ENCODE results near the gene ADCY7. TPM values are rescaled to one million over a fixed set of nuclear protein-coding genes. Genes with fewer than 3 reads are reported as not detected.
"Not testable (repeated sequence)": the region's sequence is repeated elsewhere in the genome, so short reads cannot be mapped to it uniquely, and the experiment has no call there.

ADCY7 gene
- total and polyA plus RNA-seq, 5 experiments from 2014 or later = 60.1 to 135 (median 72.8) TPM

- H3K4me3 Mint-ChIP-seq = no peak overlapping the region
- H3K27me3 Mint-ChIP-seq = no peaks in the 10 kb centered on the region
- H3K9me3 Mint-ChIP-seq = no peaks in the 10 kb centered on the region
- ATAC-seq = no peak
- DNase-seq = no peak
- H3K4me1 Mint-ChIP-seq = peaks cover 19 to 29% (median 27%) of the 10 kb centered on the region in 4 donors
- peaks cover 7 to 73% (median 14%) of the 10 kb centered on the region in 3 donors for H3K36me3 Mint-ChIP-seq
- H3K27ac Mint-ChIP-seq = peak overlapping the region in 3 of 10 donors; percentile 38 to 83 (median 66)
- POLR2A ChIA-PET = no interaction called here
Observed at GRCh38 chr16:50340578-50340977, 74.2 kb downstream of the ADCY7 start.

GRCh38 chr16:50343566-50343965 lies 77.2 kb downstream of the ADCY7 start:
- H3K4me3 Mint-ChIP-seq, H3K9me3 Mint-ChIP-seq, H3K27me3 Mint-ChIP-seq, DNase-seq, POLR2A ChIA-PET, ATAC-seq: not testable (repeated sequence)
- Mint-ChIP-seq H3K27ac (peak overlapping the region in 2 of 10 donors; percentile 62 to 76), H3K4me1 (peaks cover 14 to 28% (median 22%) of the 10 kb centered on the region in 4 donors), H3K36me3 (peaks cover 7 to 85% (median 29%) of the 10 kb centered on the region in 3 donors)

GRCh38 chr16:50345210-50345609 lies 78.9 kb downstream of the ADCY7 start:
- ATAC-seq, DNase-seq, H3K27me3 Mint-ChIP-seq, H3K9me3 Mint-ChIP-seq, H3K4me3 Mint-ChIP-seq, POLR2A ChIA-PET: not testable (repeated sequence)
- peak overlapping the region in 1 of 10 donors; percentile 31 for H3K27ac Mint-ChIP-seq
- H3K36me3 Mint-ChIP-seq = peaks cover 12 to 88% (median 39%) of the 10 kb centered on the region in 3 donors
- peaks cover 12 to 21% (median 16%) of the 10 kb centered on the region in 4 donors for H3K4me1 Mint-ChIP-seq

- peak overlapping the region in 2 of 10 donors; percentile 51 to 69 for H3K27ac Mint-ChIP-seq
- DNase-seq (no peak), ATAC-seq (no peak)
- peaks cover 0 to 3% (median 0%) of the 10 kb centered on the region in 9 donors for H3K9me3 Mint-ChIP-seq
- peaks cover 10 to 82% (median 36%) of the 10 kb centered on the region in 3 donors for H3K36me3 Mint-ChIP-seq
- H3K4me3 Mint-ChIP-seq = no peak overlapping the region
- H3K27me3 Mint-ChIP-seq = no peaks in the 10 kb centered on the region
- peaks cover 7 to 23% (median 10%) of the 10 kb centered on the region in 4 donors for H3K4me1 Mint-ChIP-seq
- POLR2A ChIA-PET = no interaction called here
Observed at GRCh38 chr16:50351116-50351515, 84.8 kb downstream of the ADCY7 start.

- peaks cover 5 to 19% (median 6%) of the 10 kb centered on the region in 4 donors for H3K4me1 Mint-ChIP-seq
- H3K4me3 Mint-ChIP-seq = no peak overlapping the region
- peaks cover 0 to 3% (median 0%) of the 10 kb centered on the region in 9 donors for H3K9me3 Mint-ChIP-seq
- H3K27ac Mint-ChIP-seq = peak overlapping the region in 3 of 10 donors; percentile 59 to 86 (median 84)
- POLR2A ChIA-PET = no interaction called here
- DNase-seq = no peak
- no peaks in the 10 kb centered on the region for H3K27me3 Mint-ChIP-seq
- no peak for ATAC-seq
- peaks cover 10 to 77% (median 33%) of the 10 kb centered on the region in 3 donors for H3K36me3 Mint-ChIP-seq
Observed at GRCh38 chr16:50351952-50352351, 85.6 kb downstream of the ADCY7 start.

- DNase-seq (no peak), ATAC-seq (no peak)
- peaks cover 0 to 3% (median 0%) of the 10 kb centered on the region in 9 donors for H3K9me3 Mint-ChIP-seq
- H3K36me3 Mint-ChIP-seq = peaks cover 10 to 73% (median 24%) of the 10 kb centered on the region in 3 donors
- H3K4me3 Mint-ChIP-seq = no peak overlapping the region
- no peaks in the 10 kb centered on the region for H3K27me3 Mint-ChIP-seq
- peaks cover 1 to 13% (median 3%) of the 10 kb centered on the region in 4 donors for H3K4me1 Mint-ChIP-seq
- peak overlapping the region in 3 of 10 donors; percentile 7 to 49 (median 11) for H3K27ac Mint-ChIP-seq
- POLR2A ChIA-PET = interaction anchor here (1.0 to 1.2 kb wide), 2 partner anchors 109 to 329 kb away, joined by 4 read pairs; partner anchors contain the start of gene CNEP1R1
Observed at GRCh38 chr16:50354082-50354481, 87.7 kb downstream of the ADCY7 start.

- Mint-ChIP-seq H3K36me3 (peaks cover 5 to 73% (median 19%) of the 10 kb centered on the region in 3 donors), H3K4me1 (peaks cover 7 to 19% (median 9%) of the 10 kb centered on the region in 4 donors), H3K27me3 (no peaks in the 10 kb centered on the region), H3K9me3 (no peaks in the 10 kb centered on the region), H3K27ac (peak overlapping the region in 8 of 10 donors; percentile 9 to 91 (median 54)), H3K4me3 (no peak overlapping the region)
- DNase-seq = peak in 3 of 10 donors; percentile 47 to 65 (median 63)
- ATAC-seq = no peak
- POLR2A ChIA-PET = interaction anchor here (1.0 to 1.2 kb wide), 2 partner anchors 109 to 330 kb away, joined by 4 read pairs; partner anchors contain the start of gene CNEP1R1
Observed at GRCh38 chr16:50354629-50355456, 88.5 kb downstream of the ADCY7 start.

- POLR2A ChIA-PET = no interaction called here
- peak overlapping the region in 9 of 10 donors; percentile 43 to 90 (median 74) for H3K27ac Mint-ChIP-seq
- no peaks in the 10 kb centered on the region for H3K9me3 Mint-ChIP-seq
- ATAC-seq (no peak), DNase-seq (no peak)
- no peak overlapping the region for H3K4me3 Mint-ChIP-seq
- no peaks in the 10 kb centered on the region for H3K27me3 Mint-ChIP-seq
- peaks cover 19 to 52% (median 42%) of the 10 kb centered on the region in 4 donors for H3K4me1 Mint-ChIP-seq
- peaks cover 0 to 70% (median 1%) of the 10 kb centered on the region in 3 donors for H3K36me3 Mint-ChIP-seq
Observed at GRCh38 chr16:50359626-50360025, 93.3 kb downstream of the ADCY7 start.

GRCh38 chr16:50360033-50360778 lies 93.9 kb downstream of the ADCY7 start:
- ATAC-seq = no peak
- H3K4me1 Mint-ChIP-seq = peaks cover 21 to 55% (median 48%) of the 10 kb centered on the region in 4 donors
- POLR2A ChIA-PET = no interaction called here

GRCh38 chr16:50360779-50361178 lies 94.4 kb downstream of the ADCY7 start:
- H3K27ac Mint-ChIP-seq = peak overlapping the region in 9 of 10 donors; percentile 15 to 91 (median 60)
- DNase-seq (no peak), ATAC-seq (no peak)
- peaks cover 24 to 60% (median 54%) of the 10 kb centered on the region in 4 donors for H3K4me1 Mint-ChIP-seq
- H3K4me3 Mint-ChIP-seq = no peak overlapping the region
- H3K27me3 Mint-ChIP-seq = no peaks in the 10 kb centered on the region
- H3K9me3 Mint-ChIP-seq = no peaks in the 10 kb centered on the region
- peaks cover 0 to 78% (median 0%) of the 10 kb centered on the region in 3 donors for H3K36me3 Mint-ChIP-seq
- POLR2A ChIA-PET = no interaction called here

More at GRCh38 chr16:50360033-50360778, 93.9 kb downstream of the ADCY7 start:
- Mint-ChIP-seq H3K27ac (peak overlapping the region in 9 of 10 donors; percentile 43 to 91 (median 70)), H3K36me3 (peaks cover 0 to 73% (median 0%) of the 10 kb centered on the region in 3 donors), H3K27me3 (no peaks in the 10 kb centered on the region), H3K4me3 (no peak overlapping the region), H3K9me3 (no peaks in the 10 kb centered on the region)
- no peak for DNase-seq

GRCh38 chr16:50363656-50364055 lies 97.3 kb downstream of the ADCY7 start:
- Mint-ChIP-seq H3K27ac (peak overlapping the region in 1 of 10 donors; percentile 51), H3K4me3 (no peak overlapping the region), H3K9me3 (no peaks in the 10 kb centered on the region), H3K27me3 (no peaks in the 10 kb centered on the region), H3K36me3 (peaks cover 0 to 73% (median 3%) of the 10 kb centered on the region in 3 donors), H3K4me1 (peaks cover 35 to 80% (median 73%) of the 10 kb centered on the region in 4 donors)
- ATAC-seq = no peak
- no peak for DNase-seq
- POLR2A ChIA-PET = interaction anchor here (0.6 to 0.7 kb wide), 2 partner anchors 12 to 399 kb away, joined by 3 to 4 read pairs; no protein-coding TSS in a partner anchor

All from naive thymus-derived CD8-positive, alpha-beta T cell (primary cell).